HG02938 (cell line): ENCODE measurements around the gene KLHDC8A.
"Not testable (repeated sequence)": the region's sequence is repeated elsewhere in the genome, so short reads cannot be mapped to it uniquely, and the experiment has no call there.

Source experiments
- ATAC-seq: cut with Tn5 transposase; IDR thresholded peaks from one replicate; pipeline ENCODE4 v1.9.1; 2021; ENCODE audit warnings: mild to moderate bottlenecking, moderate library complexity; ENCODE audit not compliant: unreplicated experiment

Gene KLHDC8A

GRCh38 chr1:205298191-205298994 lies 58.3 kb downstream of the KLHDC8A start:
- no peak for ATAC-seq

- not testable (repeated sequence) for ATAC-seq
These were observed 59.1 kb downstream of the KLHDC8A start for GRCh38 chr1:205297546-205298177.

DNA sequence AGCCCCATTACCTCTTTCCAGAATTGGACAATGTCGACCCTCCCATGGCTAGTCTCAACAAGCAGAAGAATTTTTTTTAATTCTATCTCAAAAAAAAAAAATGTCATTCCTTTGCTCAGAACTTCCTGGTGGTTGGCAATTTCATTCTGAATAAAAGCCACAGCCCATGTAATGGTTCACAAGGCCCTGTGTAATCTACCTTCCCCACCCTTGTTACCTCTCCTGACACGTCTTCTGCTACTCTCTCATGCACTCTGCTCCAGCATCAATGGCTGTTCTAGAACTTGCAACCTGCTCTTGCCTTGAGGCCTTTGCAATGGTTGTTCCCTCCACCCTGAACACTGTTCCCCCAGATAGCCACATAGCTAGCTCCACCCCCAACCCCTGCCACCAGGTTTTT lies 60.6 kb downstream of the KLHDC8A start:
- ATAC-seq = no peak

- ATAC-seq = no peak
These were observed 61.8 kb downstream of the KLHDC8A start for GRCh38 chr1:205294934-205295333.

DNA sequence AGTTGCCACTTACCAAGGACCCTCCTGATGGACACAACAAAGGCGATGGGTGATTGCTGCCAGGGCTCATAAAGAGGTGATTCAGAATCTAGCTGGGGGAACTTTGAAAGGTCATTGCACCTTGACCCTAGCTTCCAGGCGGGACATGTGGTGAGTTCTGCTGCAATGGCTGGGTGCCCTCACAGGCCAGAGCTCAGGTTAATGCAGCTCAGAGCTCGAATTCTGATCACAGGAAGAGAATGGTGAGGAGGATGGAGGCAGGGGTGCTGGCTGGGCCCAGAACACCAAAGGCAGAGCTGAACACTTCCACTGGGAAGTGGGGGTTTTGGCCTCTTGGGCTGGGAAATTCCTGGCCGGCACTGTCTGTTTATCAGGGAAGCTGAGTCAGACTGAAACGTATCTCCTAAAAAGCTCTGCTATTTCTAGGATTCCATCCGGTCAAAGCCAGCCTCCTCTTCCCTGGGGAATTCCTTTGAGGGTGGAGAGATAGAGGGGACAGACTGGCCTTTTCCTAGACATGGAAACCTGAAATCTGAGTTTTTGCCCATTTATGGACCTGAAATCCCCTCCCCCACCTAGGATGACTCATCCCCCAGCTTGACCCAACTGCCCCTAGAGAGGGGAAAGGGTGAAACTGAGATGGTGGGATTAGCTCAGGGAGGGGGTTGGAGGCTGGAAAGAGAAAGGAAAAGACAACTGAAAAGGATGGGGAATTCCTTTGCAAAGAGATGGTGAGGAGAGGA lies 62.4 kb downstream of the KLHDC8A start:
- no peak for ATAC-seq

DNA sequence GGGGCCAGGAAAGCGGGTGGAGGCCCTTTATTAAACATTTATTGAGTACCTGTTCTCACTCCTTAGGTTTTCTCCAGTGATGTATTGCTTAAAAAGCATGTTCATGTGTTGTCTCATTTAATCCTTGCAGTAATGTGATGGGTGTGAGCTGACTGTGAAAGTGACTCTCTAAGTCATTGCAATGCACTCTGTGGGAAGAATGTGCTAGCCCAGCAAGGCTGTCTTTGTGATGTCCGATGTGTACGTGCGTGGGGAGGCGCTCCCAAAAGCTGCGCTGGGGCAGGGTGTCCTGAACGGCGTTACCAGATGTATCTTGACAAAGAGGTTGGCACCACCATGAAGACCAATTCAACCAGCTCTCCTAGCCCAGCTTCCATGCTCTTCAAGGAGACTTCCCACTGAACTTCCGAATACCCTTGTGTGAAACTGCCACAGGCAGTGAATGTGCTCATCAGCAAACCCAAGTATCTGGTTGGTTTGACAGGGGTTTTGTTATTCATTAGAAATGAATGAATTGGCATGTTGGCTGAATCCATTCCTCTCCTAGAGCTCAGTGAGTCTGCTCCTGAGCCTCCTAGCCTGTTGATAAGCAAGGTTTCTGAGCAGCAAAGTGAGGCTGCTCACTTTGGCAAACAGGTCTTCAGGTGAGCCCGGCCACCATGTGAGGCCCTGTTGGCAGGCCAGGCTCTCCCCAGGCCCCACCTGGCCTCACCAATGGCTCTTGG lies 63.2 kb downstream of the KLHDC8A start:
- no peak for ATAC-seq

DNA sequence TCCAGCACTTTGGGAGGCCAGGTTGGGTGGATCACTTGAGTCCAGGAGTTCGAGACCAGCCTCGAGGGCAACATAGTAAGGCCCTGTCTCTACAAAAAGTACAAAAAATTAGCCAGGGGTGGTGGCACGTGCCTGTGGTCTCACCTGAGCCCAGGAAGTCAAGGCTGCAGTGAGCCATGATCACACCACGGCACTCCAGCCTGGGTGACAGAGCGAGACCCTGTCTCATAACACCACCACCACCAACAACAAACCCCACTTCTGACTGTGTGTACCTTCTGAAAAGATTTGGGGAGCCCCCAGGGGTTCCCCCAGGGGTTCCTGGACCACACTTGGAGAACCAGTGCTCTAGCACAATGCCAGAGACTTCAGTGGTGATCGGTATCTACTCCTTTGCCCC lies 65.1 kb downstream of the KLHDC8A start:
- no peak for ATAC-seq

- ATAC-seq = peak; percentile 79
These were observed 68.8 kb downstream of the KLHDC8A start for GRCh38 chr1:205287767-205288559.

- no peak for ATAC-seq
These were observed 69.6 kb downstream of the KLHDC8A start for GRCh38 chr1:205287076-205287475.

DNA sequence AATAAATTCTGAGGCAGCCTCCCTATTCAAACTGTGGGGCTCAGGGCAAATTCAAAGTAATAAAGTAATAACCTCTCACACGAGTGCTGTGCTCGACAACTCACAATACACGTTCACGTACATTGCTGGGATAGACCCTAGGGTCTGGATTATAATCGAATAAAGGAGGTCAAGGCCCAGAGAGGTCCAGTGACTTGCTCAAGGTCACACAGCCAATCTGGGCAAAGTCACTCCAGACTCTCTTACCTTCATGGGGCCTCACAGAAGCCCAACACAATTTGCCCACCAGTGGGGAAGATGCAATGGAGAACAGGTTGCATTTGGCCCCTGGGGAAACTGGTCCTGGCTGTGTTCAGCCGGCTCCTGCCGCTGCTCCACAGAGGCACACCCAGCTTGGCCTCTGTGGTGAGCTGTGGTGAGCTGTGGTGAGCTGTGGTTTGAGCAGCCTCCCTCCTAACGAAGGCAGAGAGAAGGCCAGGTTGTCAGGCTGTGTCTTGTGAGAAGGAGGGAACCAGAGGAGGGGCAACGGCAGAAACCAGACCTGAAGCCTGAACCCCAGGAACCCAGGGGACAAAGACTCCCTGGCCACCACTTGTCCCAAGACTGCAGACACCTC lies 70.3 kb downstream of the KLHDC8A start:
- peak; percentile 24 for ATAC-seq
